Panc1 (cell line): Measurements from ENCODE around the gene FAM227B. TPM values are rescaled to one million over a fixed set of nuclear protein-coding genes. Genes with fewer than 3 reads are reported as not detected.

ENCODE experiments used
- ATAC-seq: fragments of 200-7000 bp; cut with Tn5 transposase; 2 replicates; pipeline ENCODE4 v1.9.1; 2020; ENCODE audit warnings: mild to moderate bottlenecking, moderate library complexity
- BruUV-seq: library from RNA; stranded (reverse); fragments of 400-500 nt; replicated peaks from 2 replicates; lab custom pipeline; 2021; lab: Mats Ljungman, UMichigan
- CTCF ChIA-PET: fragments of 300-600 bp; sonication (Branson Sonifier 250); formaldehyde crosslinking; loops from one replicate; lab custom pipeline; 2022; ENCODE audit warnings: antibody characterized with exemption; lab: Charles Lee
- POLR2A ChIA-PET: fragments of 300-600 bp; sonication (Branson Sonifier 250); formaldehyde crosslinking; loops from one replicate; lab custom pipeline; 2022; ENCODE audit warnings: antibody characterized with exemption; lab: Charles Lee
- DNase-seq: peaks from one replicate; pipeline ENCODE4 v3.0.0-alpha.2; 2010; ENCODE audit warnings: low read depth, low spot score
- H3K27ac ChIP-seq: 2 replicates; pipeline ENCODE4 v1.5.1; 2011; ENCODE audit warnings: mild to moderate bottlenecking, low read length, inconsistent platforms
- H3K27me3 ChIP-seq: fragments of 200-500 bp; sonication (Bioruptor generic); 2 replicates; pipeline ENCODE4 v1.6.0; 2014; ENCODE audit warnings: low read length, inconsistent platforms; ENCODE audit not compliant: control insufficient read depth, insufficient read depth
- H3K36me3 ChIP-seq: fragments of 200-500 bp; sonication (Bioruptor generic); 2 replicates; pipeline ENCODE4 v1.5.1; 2014; ENCODE audit warnings: inconsistent platforms, mild to moderate bottlenecking, low read length, moderate library complexity; ENCODE audit not compliant: control insufficient read depth, insufficient read depth
- H3K4me1 ChIP-seq: 2 replicates; pipeline ENCODE4 v1.5.1; 2011; ENCODE audit warnings: inconsistent platforms, mild to moderate bottlenecking, low read length, moderate library complexity; ENCODE audit not compliant: control insufficient read depth, insufficient read depth
- H3K4me3 ChIP-seq, 2 experiments: 2 replicates each; pipeline ENCODE4 v1.5.1; 2011 to 2012; ENCODE audit warnings: low read depth in 2 of 2, low read length in 2 of 2, mild to moderate bottlenecking in 2 of 2, inconsistent platforms in 1 of 2, moderate library complexity in 1 of 2
- H3K9me3 ChIP-seq: fragments of 200-500 bp; sonication (Bioruptor generic); 2 replicates; pipeline ENCODE4 v1.5.1; 2014; ENCODE audit warnings: low read depth, mild to moderate bottlenecking, inconsistent platforms, low read length, moderate library complexity; ENCODE audit not compliant: control insufficient read depth, insufficient read depth
- CTCF ChIP-seq: fragments of 450-650 bp; IDR thresholded peaks from 2 replicates; pipeline ENCODE4 v1.5.1; 2017; ENCODE audit warnings: mild to moderate bottlenecking
- POLR2AphosphoS5 ChIP-seq: IDR thresholded peaks from 2 replicates; pipeline ENCODE4 v1.6.1; 2012; ENCODE audit warnings: mild to moderate bottlenecking, low read depth, low read length, moderate library complexity
- REST ChIP-seq, 2 experiments: IDR thresholded peaks; 2 replicates each; pipeline ENCODE4 v1.6.1; 2011 to 2012; ENCODE audit warnings: low read depth in 2 of 2, control low read depth in 1 of 2, low read length in 1 of 2, mild to moderate bottlenecking in 1 of 2, moderate library complexity in 1 of 2; ENCODE audit not compliant: insufficient read depth in 1 of 2
- SIN3A ChIP-seq: IDR thresholded peaks from 2 replicates; pipeline ENCODE4 v1.6.1; 2012; ENCODE audit warnings: low read depth, mild to moderate bottlenecking, low read length, moderate library complexity, borderline replicate concordance; ENCODE audit not compliant: insufficient read depth
- TCF7L2 ChIP-seq: IDR thresholded peaks from 2 replicates; pipeline ENCODE4 v1.6.1; 2011; ENCODE audit warnings: mild to moderate bottlenecking, low read depth, low read length, inconsistent platforms
- in situ Hi-C: cut with HindIII; loops from 2 replicates; pipeline ENCODE4 v1.10.0; 2016; ENCODE audit warnings: low sequenced_read_pairs, low pct_unique_long_range_greater_than_20kb
- intact Hi-C: fragments of 100-400 bp; cut with micrococcal nuclease; formaldehyde crosslinking; loops from one replicate; pipeline ENCODE4 v1.10.0; 2022; ENCODE audit not compliant: unreplicated experiment
- total RNA-seq: library from RNA; stranded (reverse); gene quantifications from one replicate; pipeline ENCODE4 v1.2.1, GENCODE V29; 2021; ENCODE audit not compliant: unreplicated experiment

Gene FAM227B
- total RNA-seq, 1 experiment from 2014 or later = 1.2 TPM

- Histone ChIP-seq H3K36me3 (peaks cover 11% of the 10 kb centered on the region), H3K4me3 (no peak overlapping the region), H3K27ac (no peak overlapping the region; the same call in 1 of the 2 replicates), H3K4me1 (peaks cover 15% of the 10 kb centered on the region), H3K9me3 (peaks cover 19% of the 10 kb centered on the region; the same call in 1 of the 2 replicates), H3K27me3 (no peaks in the 10 kb centered on the region)
- ATAC-seq (no peak), DNase-seq (no peak)
- intact Hi-C loops = no loop called here
- TF ChIP-seq CTCF (peak; percentile 16; the same call in 1 of the 2 replicates), POLR2AphosphoS5 (no peak)
- in situ Hi-C loops = no loop called here
- CTCF ChIA-PET = no interaction called here
- POLR2A ChIA-PET = no interaction called here
- no TSS peak for BruUV-seq
Measured at GRCh38 chr15:49622561-49622960, 1.9 kb upstream of the FAM227B start.

- in situ Hi-C loops = no loop called here
- Histone ChIP-seq H3K36me3 (peaks cover 11% of the 10 kb centered on the region), H3K9me3 (peaks cover 19% of the 10 kb centered on the region; the same call in 1 of the 2 replicates), H3K27me3 (no peaks in the 10 kb centered on the region), H3K4me1 (peaks cover 10% of the 10 kb centered on the region), H3K4me3 (peak overlapping the region; percentile 82 to 85), H3K27ac (peak overlapping the region; percentile 97)
- BruUV-seq = TSS peak; percentile 74
- no peak for ATAC-seq
- CTCF ChIA-PET = interaction anchor here (1.2 kb wide), 1 partner anchor 381 kb away, joined by 4 read pairs; no protein-coding TSS in a partner anchor
- TF ChIP-seq CTCF (no peak), TCF7L2 (no peak), SIN3A (no peak), POLR2AphosphoS5 (no peak), REST (IDR thresholded peaks at IDR 0.05; ENCODE audit: insufficient read depth in 1 of 2, low read depth in 2 of 2, low read length in 1 of 2) (no peak)
- intact Hi-C loops = no loop called here
- DNase-seq = no peak
- POLR2A ChIA-PET = no interaction called here
Measured at GRCh38 chr15:49621887-49622286, 1.3 kb upstream of the FAM227B start.
